Measurements from ENCODE around the gene SHCBP1L. TPM values are rescaled to one million over a fixed set of nuclear protein-coding genes. Genes with fewer than 3 reads are reported as not detected.

The SHCBP1L gene
- total RNA-seq, 1 experiment from 2014 or later, result not detected

DNA sequence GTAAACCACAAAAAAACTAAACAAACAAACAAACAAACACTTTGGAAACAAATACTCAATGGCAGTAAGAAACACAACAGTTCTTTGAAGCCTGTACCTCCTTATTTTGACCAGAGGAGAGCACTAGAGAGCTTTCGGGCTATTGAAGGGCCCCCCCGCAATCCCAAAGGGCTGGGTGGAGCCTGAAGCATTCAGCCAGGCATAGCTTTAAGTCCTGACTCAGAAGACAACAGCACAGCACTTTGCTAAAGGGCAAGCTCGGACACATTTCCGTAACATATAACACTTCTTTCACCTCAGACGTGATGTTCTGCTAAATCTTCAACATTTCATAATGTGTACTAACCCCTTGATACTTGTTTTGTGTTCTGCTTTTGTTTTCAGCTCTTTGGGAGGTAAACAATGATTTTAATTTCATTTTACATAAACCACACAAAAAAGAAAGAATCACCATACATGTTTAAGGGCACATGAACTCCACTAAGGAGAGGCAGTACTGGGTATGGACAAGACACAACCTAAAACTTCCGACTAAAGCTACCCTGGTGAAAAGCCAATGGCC lies 9.7 kb upstream of the SHCBP1L start:
- H4K91ac ChIP-seq (ENCODE audit: insufficient read length, low read depth, low read length), result no peak overlapping the region
- no peak overlapping the region for H3K23ac ChIP-seq (ENCODE audit: insufficient read length, low read depth, low read length)
- H3K27me3 ChIP-seq (ENCODE audit: insufficient read depth, low read length), result no peaks in the 10 kb centered on the region
- no peaks in the 10 kb centered on the region for H3K27me3 Mint-ChIP-seq (ENCODE audit: low read depth)
- no peak overlapping the region for H3K27ac ChIP-seq (ENCODE audit: insufficient read length, low read depth, low read length)
- H3K9ac ChIP-seq (ENCODE audit: extremely low read depth, insufficient read length, low read length), result no peak overlapping the region
- H2BK12ac ChIP-seq (ENCODE audit: insufficient read length, low read depth, low read length), result no peak overlapping the region
- TF ChIP-seq, protein P1, sequence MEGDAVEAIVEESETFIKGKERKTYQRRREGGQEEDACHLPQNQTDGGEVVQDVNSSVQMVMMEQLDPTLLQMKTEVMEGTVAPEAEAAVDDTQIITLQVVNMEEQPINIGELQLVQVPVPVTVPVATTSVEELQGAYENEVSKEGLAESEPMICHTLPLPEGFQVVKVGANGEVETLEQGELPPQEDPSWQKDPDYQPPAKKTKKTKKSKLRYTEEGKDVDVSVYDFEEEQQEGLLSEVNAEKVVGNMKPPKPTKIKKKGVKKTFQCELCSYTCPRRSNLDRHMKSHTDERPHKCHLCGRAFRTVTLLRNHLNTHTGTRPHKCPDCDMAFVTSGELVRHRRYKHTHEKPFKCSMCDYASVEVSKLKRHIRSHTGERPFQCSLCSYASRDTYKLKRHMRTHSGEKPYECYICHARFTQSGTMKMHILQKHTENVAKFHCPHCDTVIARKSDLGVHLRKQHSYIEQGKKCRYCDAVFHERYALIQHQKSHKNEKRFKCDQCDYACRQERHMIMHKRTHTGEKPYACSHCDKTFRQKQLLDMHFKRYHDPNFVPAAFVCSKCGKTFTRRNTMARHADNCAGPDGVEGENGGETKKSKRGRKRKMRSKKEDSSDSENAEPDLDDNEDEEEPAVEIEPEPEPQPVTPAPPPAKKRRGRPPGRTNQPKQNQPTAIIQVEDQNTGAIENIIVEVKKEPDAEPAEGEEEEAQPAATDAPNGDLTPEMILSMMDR (conservative IDR thresholded peaks at IDR 0.05), result peak; percentile 93
- peak overlapping the region; percentile 0 to 74 (median 46); a peak in 5 of 7 replicates for H3K27ac Mint-ChIP-seq
- no peak overlapping the region for H3K4me3 Mint-ChIP-seq
- H3K36me3 Mint-ChIP-seq (ENCODE audit: insufficient read depth in 1 of 3, low read depth in 3 of 3), result peaks cover 2 to 13% (median 3%) of the 10 kb centered on the region in 3 experiments; a peak in 5 of 7 replicates
- H2BK120ac ChIP-seq (ENCODE audit: low read depth, low read length, poor library complexity, severe bottlenecking), result no peak overlapping the region
- H3T11ph ChIP-seq (ENCODE audit: low read length), result no peak overlapping the region
- H2AFZ ChIP-seq (ENCODE audit: low read length), result peak overlapping the region; percentile 82
- H3K9me3 Mint-ChIP-seq, result peaks cover 2 to 9% of the 10 kb centered on the region in 2 experiments; a peak in 3 of 5 replicates
- WGBS (ENCODE audit: extremely low coverage, insufficient read length, low lambda C conversion rate), result no CpG with 5 or more reads among the region's 6 CpGs
- no peak overlapping the region for H2BK5ac ChIP-seq (ENCODE audit: insufficient read length, low read length)
- no peak overlapping the region for H2AK5ac ChIP-seq (ENCODE audit: insufficient read length, low read length)
- DNase-seq, result peak; percentile 80
- no peaks in the 10 kb centered on the region for H3K4me1 ChIP-seq (ENCODE audit: insufficient read depth, low read length)
- peak overlapping the region; percentile 4 for H3K4me2 ChIP-seq (ENCODE audit: insufficient read depth, insufficient read length, low read length)
- no peak overlapping the region for H2BK20ac ChIP-seq (ENCODE audit: low read depth, low read length, poor library complexity, severe bottlenecking)
- H3K18ac ChIP-seq (ENCODE audit: insufficient read length, low read depth, low read length), result no peak overlapping the region
- H2BK15ac ChIP-seq (ENCODE audit: low read depth, low read length), result no peak overlapping the region
- no peaks in the 10 kb centered on the region for H3K23me2 ChIP-seq (ENCODE audit: insufficient read length, low read depth, low read length, poor library complexity, severe bottlenecking)
- no peak overlapping the region for H3K56ac ChIP-seq (ENCODE audit: insufficient read length, low read depth, low read length)
- peaks cover 24 to 28% of the 10 kb centered on the region in 2 experiments for H3K4me1 Mint-ChIP-seq
- no peak overlapping the region for H4K8ac ChIP-seq (replicated peaks; ENCODE audit: insufficient read length, low read depth, low read length)
- no peak overlapping the region for H3K4ac ChIP-seq (ENCODE audit: low read depth, low read length)
- no peak overlapping the region for H3K14ac ChIP-seq (ENCODE audit: insufficient read depth, low read length)
- no peaks in the 10 kb centered on the region for H3K9me3 ChIP-seq (ENCODE audit: control insufficient read depth, low read depth, low read length)
- H4K5ac ChIP-seq (ENCODE audit: insufficient read length, low read depth, low read length), result no peak overlapping the region
- H3K79me1 ChIP-seq (ENCODE audit: insufficient read depth, low read depth, low read length, poor library complexity, severe bottlenecking), result no peaks in the 10 kb centered on the region
- no peaks in the 10 kb centered on the region for H4K20me1 ChIP-seq (ENCODE audit: control insufficient read depth, insufficient read depth, insufficient read length)
- H3K79me2 ChIP-seq (ENCODE audit: insufficient read depth, low read length), result no peaks in the 10 kb centered on the region; the same call in 1 of the 2 replicates
